ENCODE results near the gene FAM174C.
A peak's percentile ranks its signal among the peaks of the same experiment; 100 is the strongest.

FAM174C gene

GRCh38 chr19:1288226-1288612 lies 12.9 kb downstream of the FAM174C start:
- Mint-ChIP-seq H3K9me3 (no peaks in the 10 kb centered on the region), H3K27me3 (ENCODE audit: low read depth) (peaks cover 6% of the 10 kb centered on the region), H3K27ac (no peak overlapping the region), H3K36me3 (ENCODE audit: low read depth) (no peaks in the 10 kb centered on the region), H3K4me1 (peaks cover 10% of the 10 kb centered on the region), H3K4me3 (peak overlapping the region; percentile 62 to 73 (median 66))
- no peak for TF ChIP-seq CTCF (IDR thresholded peaks at IDR 0.05; ENCODE audit: unreplicated experiment in 3 of 3)

- H3K36me3 Mint-ChIP-seq (ENCODE audit: low read depth) = no peaks in the 10 kb centered on the region
- peaks cover 9% of the 10 kb centered on the region for H3K4me1 Mint-ChIP-seq
- H3K9me3 Mint-ChIP-seq = no peaks in the 10 kb centered on the region
- H3K4me3 Mint-ChIP-seq = peak overlapping the region; percentile 9 to 40 (median 34)
- TF ChIP-seq CTCF (IDR thresholded peaks at IDR 0.05; ENCODE audit: unreplicated experiment in 3 of 3) = no peak
- peaks cover 6% of the 10 kb centered on the region for H3K27me3 Mint-ChIP-seq (ENCODE audit: low read depth)
- no peak overlapping the region for H3K27ac Mint-ChIP-seq
These were observed 13.7 kb downstream of the FAM174C start for GRCh38 chr19:1288833-1289685.

GRCh38 chr19:1289686-1290025 lies 14.3 kb downstream of the FAM174C start:
- Mint-ChIP-seq H3K9me3 (no peaks in the 10 kb centered on the region), H3K27me3 (ENCODE audit: low read depth) (peaks cover 4% of the 10 kb centered on the region), H3K36me3 (ENCODE audit: low read depth) (no peaks in the 10 kb centered on the region), H3K4me3 (no peak overlapping the region), H3K4me1 (peaks cover 3% of the 10 kb centered on the region), H3K27ac (no peak overlapping the region)
- TF ChIP-seq CTCF (IDR thresholded peaks at IDR 0.05; ENCODE audit: unreplicated experiment in 3 of 3) = no peak

GRCh38 chr19:1290196-1290702 lies 14.9 kb downstream of the FAM174C start:
- Mint-ChIP-seq H3K36me3 (ENCODE audit: low read depth) (no peaks in the 10 kb centered on the region), H3K4me1 (no peaks in the 10 kb centered on the region), H3K4me3 (no peak overlapping the region), H3K9me3 (no peaks in the 10 kb centered on the region), H3K27me3 (ENCODE audit: low read depth) (no peaks in the 10 kb centered on the region), H3K27ac (no peak overlapping the region)
- no peak for TF ChIP-seq CTCF (IDR thresholded peaks at IDR 0.05; ENCODE audit: unreplicated experiment in 3 of 3)

GRCh38 chr19:1290703-1291651 lies 15.6 kb downstream of the FAM174C start:
- H3K27ac Mint-ChIP-seq = no peak overlapping the region
- no peaks in the 10 kb centered on the region for H3K36me3 Mint-ChIP-seq (ENCODE audit: low read depth)
- H3K4me3 Mint-ChIP-seq = no peak overlapping the region
- TF ChIP-seq CTCF (IDR thresholded peaks at IDR 0.05; ENCODE audit: unreplicated experiment in 3 of 3) = no peak
- no peaks in the 10 kb centered on the region for H3K27me3 Mint-ChIP-seq (ENCODE audit: low read depth)
- H3K9me3 Mint-ChIP-seq = no peaks in the 10 kb centered on the region
- no peaks in the 10 kb centered on the region for H3K4me1 Mint-ChIP-seq
